ENCODE data around the gene ARSJ.

Gene ARSJ

GRCh38 chr4:113904877-113905276, 74.6 kb downstream of the ARSJ start:
- Histone ChIP-seq H3K4me2 (ENCODE audit: low read length) (no peak overlapping the region), H3F3A (ENCODE audit: insufficient read depth, low read length) (no peaks in the 10 kb centered on the region), H3K27ac (ENCODE audit: low read depth, low read length, poor library complexity, severe bottlenecking) (no peak overlapping the region), H3K79me2 (ENCODE audit: insufficient read depth, low read length) (no peaks in the 10 kb centered on the region), H3K9me3 (ENCODE audit: low read length) (no peaks in the 10 kb centered on the region), H3K9ac (ENCODE audit: low read length) (no peak overlapping the region), H3K9me2 (ENCODE audit: low read depth, low read length) (no peaks in the 10 kb centered on the region), H3K4me3 (ENCODE audit: low read depth, low read length, poor library complexity, severe bottlenecking) (no peak overlapping the region), H3K4me1 (ENCODE audit: insufficient read depth, low read length, severe bottlenecking) (no peaks in the 10 kb centered on the region), H2AFZ (ENCODE audit: low read length) (no peak overlapping the region), H3K27me3 (ENCODE audit: insufficient read depth, low read length) (no peaks in the 10 kb centered on the region; the same call in 1 of the 2 replicates), H4K20me1 (ENCODE audit: insufficient read depth, low read length) (no peaks in the 10 kb centered on the region), H3K36me3 (ENCODE audit: insufficient read depth, low read length) (no peaks in the 10 kb centered on the region)
- TF ChIP-seq CTCF (IDR thresholded peaks at IDR 0.05; ENCODE audit: low read length) (no peak), EZH2 (IDR thresholded peaks at IDR 0.05; ENCODE audit: borderline replicate concordance, low read length) (no peak)

- no peaks in the 10 kb centered on the region for H3F3A ChIP-seq (ENCODE audit: insufficient read depth, low read length)
- H3K4me3 ChIP-seq (ENCODE audit: low read depth, low read length, poor library complexity, severe bottlenecking), result no peak overlapping the region
- H3K27ac ChIP-seq (ENCODE audit: low read depth, low read length, poor library complexity, severe bottlenecking), result no peak overlapping the region
- H4K20me1 ChIP-seq (ENCODE audit: insufficient read depth, low read length), result no peaks in the 10 kb centered on the region
- no peaks in the 10 kb centered on the region for H3K4me1 ChIP-seq (ENCODE audit: insufficient read depth, low read length, severe bottlenecking)
- no peak overlapping the region for H2AFZ ChIP-seq (ENCODE audit: low read length)
- TF ChIP-seq EZH2 (IDR thresholded peaks at IDR 0.05; ENCODE audit: borderline replicate concordance, low read length), result no peak
- TF ChIP-seq CTCF (IDR thresholded peaks at IDR 0.05; ENCODE audit: low read length), result peak; percentile 42; the same call in 1 of the 2 replicates
- H3K4me2 ChIP-seq (ENCODE audit: low read length), result no peak overlapping the region
- H3K36me3 ChIP-seq (ENCODE audit: insufficient read depth, low read length), result no peaks in the 10 kb centered on the region
- H3K9me2 ChIP-seq (ENCODE audit: low read depth, low read length), result no peaks in the 10 kb centered on the region
- no peak overlapping the region for H3K9ac ChIP-seq (ENCODE audit: low read length)
- H3K9me3 ChIP-seq (ENCODE audit: low read length), result no peaks in the 10 kb centered on the region
- no peaks in the 10 kb centered on the region for H3K79me2 ChIP-seq (ENCODE audit: insufficient read depth, low read length)
- H3K27me3 ChIP-seq (ENCODE audit: insufficient read depth, low read length), result no peaks in the 10 kb centered on the region; the same call in 1 of the 2 replicates
Observed at GRCh38 chr4:113901994-113902787, 77.3 kb downstream of the ARSJ start.

- H3K4me2 ChIP-seq (ENCODE audit: low read length), result no peak overlapping the region
Observed at GRCh38 chr4:113899271-113900070, 80.0 kb downstream of the ARSJ start.

More at GRCh38 chr4:113899271-113900070, 80.0 kb downstream of the ARSJ start:
- no peaks in the 10 kb centered on the region for H3K4me1 ChIP-seq (ENCODE audit: insufficient read depth, low read length, severe bottlenecking)
- H3K27me3 ChIP-seq (ENCODE audit: insufficient read depth, low read length), result no peaks in the 10 kb centered on the region; the same call in 1 of the 2 replicates
- no peak overlapping the region for H3K9ac ChIP-seq (ENCODE audit: low read length)
- H2AFZ ChIP-seq (ENCODE audit: low read length), result no peak overlapping the region
- H3K9me3 ChIP-seq (ENCODE audit: low read length), result no peaks in the 10 kb centered on the region
- H3K4me3 ChIP-seq (ENCODE audit: low read depth, low read length, poor library complexity, severe bottlenecking), result no peak overlapping the region
- no peak overlapping the region for H3K27ac ChIP-seq (ENCODE audit: low read depth, low read length, poor library complexity, severe bottlenecking)
- TF ChIP-seq CTCF (IDR thresholded peaks at IDR 0.05; ENCODE audit: low read length) (no peak), EZH2 (IDR thresholded peaks at IDR 0.05; ENCODE audit: borderline replicate concordance, low read length) (no peak)
- H4K20me1 ChIP-seq (ENCODE audit: insufficient read depth, low read length), result no peaks in the 10 kb centered on the region
- no peaks in the 10 kb centered on the region for H3K36me3 ChIP-seq (ENCODE audit: insufficient read depth, low read length)
- no peaks in the 10 kb centered on the region for H3K9me2 ChIP-seq (ENCODE audit: low read depth, low read length)
- no peaks in the 10 kb centered on the region for H3F3A ChIP-seq (ENCODE audit: insufficient read depth, low read length)
- no peaks in the 10 kb centered on the region for H3K79me2 ChIP-seq (ENCODE audit: insufficient read depth, low read length)
